ENCODE data around the gene NPBWR2. TPM values are rescaled to one million over a fixed set of nuclear protein-coding genes. Genes with fewer than 3 reads are reported as not detected.

Gene NPBWR2
- total and polyA plus RNA-seq, 9 of the 15 experiments (the other 6 are each of a cell fraction or from before 2014, with no cell fraction given): not detected

DNA sequence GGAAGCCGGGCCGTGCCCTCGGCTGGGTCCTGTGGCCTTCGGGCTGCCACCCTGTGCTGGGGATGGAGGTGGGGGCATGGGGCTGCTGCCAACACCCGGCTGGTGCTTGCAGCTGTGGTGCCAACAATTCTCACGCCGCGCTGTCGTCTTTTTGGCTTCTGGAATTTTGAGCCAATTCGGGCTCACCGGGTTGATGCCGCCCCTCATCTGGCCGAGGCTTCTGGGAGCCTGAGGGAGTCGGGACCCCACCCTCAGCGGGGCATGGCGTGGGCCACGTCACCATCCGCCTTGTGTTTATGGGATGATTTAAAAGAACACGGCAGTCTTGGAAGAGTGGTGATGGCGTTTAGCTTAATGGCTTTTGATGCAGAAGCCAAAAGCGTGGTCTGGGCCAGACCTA is 8.7 kb upstream of the NPBWR2 start:
- POLR2A ChIA-PET: interaction anchor here (0.7 to 1.4 kb wide), 3 partner anchors 10 to 906 kb away, joined by 3 to 5 read pairs (median 4); no protein-coding TSS in a partner anchor
- no peak overlapping the region for H3K9ac ChIP-seq (ENCODE audit: insufficient read depth in 1 of 2, low read depth in 2 of 2, low read length in 2 of 2)
- peaks cover 3 to 27% of the 10 kb centered on the region in 2 experiments; a peak in 2 of 5 replicates for H3K4me1 ChIP-seq (replicated peaks in 1 of 2; ENCODE audit: control insufficient read depth in 2 of 2, insufficient read depth in 2 of 2, low read length in 2 of 2)
- peaks cover 12% of the 10 kb centered on the region; the same call in 1 of the 2 replicates for H4K20me1 ChIP-seq (replicated peaks; ENCODE audit: control insufficient read depth, insufficient read depth, low read length)
- in situ Hi-C loops (cut with MboI): no loop called here
- H3K4me3 ChIP-seq: no peak overlapping the region
- intact Hi-C loops (cut with micrococcal nuclease): no loop called here
- WGBS (ENCODE audit: insufficient coverage, low coverage, missing lambda C conversion rate): 20% methylated on average over 20 of the region's 21 CpGs
- H3K27me3 ChIP-seq (ENCODE audit: control insufficient read depth in 2 of 2, insufficient read depth in 2 of 2, low read length in 2 of 2): peaks cover 15 to 46% of the 10 kb centered on the region in 2 experiments; a peak in 4 of 5 replicates
- DNase-seq (ENCODE audit: extremely low read depth in 1 of 4, low spot score in 3 of 4) (no peak), ATAC-seq (no peak), FAIRE-seq (no peak)
- no peaks in the 10 kb centered on the region for H3K9me3 ChIP-seq (replicated peaks; ENCODE audit: control insufficient read depth, insufficient read depth, low read depth, low read length)
- no peak overlapping the region for H2AFZ ChIP-seq (ENCODE audit: low read depth, low read length)
- H3K9me1 ChIP-seq (ENCODE audit: control insufficient read depth, insufficient read depth, low read length): no peaks in the 10 kb centered on the region
- H3K79me2 ChIP-seq (ENCODE audit: control insufficient read depth, insufficient read depth, low read length): no peaks in the 10 kb centered on the region
- H3K27ac ChIP-seq (ENCODE audit: extremely low read depth, low read depth, low read length): no peak overlapping the region
- CTCF ChIA-PET (ENCODE audit: low intra/inter-chr PET ratio): no interaction called here
- no peaks in the 10 kb centered on the region for H3K36me3 ChIP-seq (ENCODE audit: control insufficient read depth, insufficient read depth, low read length)
- no peak overlapping the region for H3K4me2 ChIP-seq (ENCODE audit: insufficient read depth, low read length)
- no TSS peak for BruUV-seq (replicated peaks)
- TF ChIP-seq ZNF165 (CRISPR knock-in tag; IDR thresholded peaks at IDR 0.05; ENCODE audit: borderline replicate concordance) (no peak), U2AF1 (optimal IDR thresholded peaks at IDR 0.05; ENCODE audit: low read depth, low read length) (no peak), ADNP (tag; IDR thresholded peaks at IDR 0.05) (no peak), SMAD2 (IDR thresholded peaks at IDR 0.05; ENCODE audit: low read depth, low read length) (no peak), ZKSCAN3 (CRISPR knock-in tag; IDR thresholded peaks at IDR 0.05) (no peak)
- TF ChIP-seq, protein P1, sequence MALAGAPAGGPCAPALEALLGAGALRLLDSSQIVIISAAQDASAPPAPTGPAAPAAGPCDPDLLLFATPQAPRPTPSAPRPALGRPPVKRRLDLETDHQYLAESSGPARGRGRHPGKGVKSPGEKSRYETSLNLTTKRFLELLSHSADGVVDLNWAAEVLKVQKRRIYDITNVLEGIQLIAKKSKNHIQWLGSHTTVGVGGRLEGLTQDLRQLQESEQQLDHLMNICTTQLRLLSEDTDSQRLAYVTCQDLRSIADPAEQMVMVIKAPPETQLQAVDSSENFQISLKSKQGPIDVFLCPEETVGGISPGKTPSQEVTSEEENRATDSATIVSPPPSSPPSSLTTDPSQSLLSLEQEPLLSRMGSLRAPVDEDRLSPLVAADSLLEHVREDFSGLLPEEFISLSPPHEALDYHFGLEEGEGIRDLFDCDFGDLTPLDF (CRISPR knock-in tag; IDR thresholded peaks at IDR 0.05): no peak
- TF ChIP-seq, protein P2, sequence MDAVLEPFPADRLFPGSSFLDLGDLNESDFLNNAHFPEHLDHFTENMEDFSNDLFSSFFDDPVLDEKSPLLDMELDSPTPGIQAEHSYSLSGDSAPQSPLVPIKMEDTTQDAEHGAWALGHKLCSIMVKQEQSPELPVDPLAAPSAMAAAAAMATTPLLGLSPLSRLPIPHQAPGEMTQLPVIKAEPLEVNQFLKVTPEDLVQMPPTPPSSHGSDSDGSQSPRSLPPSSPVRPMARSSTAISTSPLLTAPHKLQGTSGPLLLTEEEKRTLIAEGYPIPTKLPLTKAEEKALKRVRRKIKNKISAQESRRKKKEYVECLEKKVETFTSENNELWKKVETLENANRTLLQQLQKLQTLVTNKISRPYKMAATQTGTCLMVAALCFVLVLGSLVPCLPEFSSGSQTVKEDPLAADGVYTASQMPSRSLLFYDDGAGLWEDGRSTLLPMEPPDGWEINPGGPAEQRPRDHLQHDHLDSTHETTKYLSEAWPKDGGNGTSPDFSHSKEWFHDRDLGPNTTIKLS (IDR thresholded peaks at IDR 0.05; ENCODE audit: borderline replicate concordance, low read depth): no peak
- TF ChIP-seq, protein P3, sequence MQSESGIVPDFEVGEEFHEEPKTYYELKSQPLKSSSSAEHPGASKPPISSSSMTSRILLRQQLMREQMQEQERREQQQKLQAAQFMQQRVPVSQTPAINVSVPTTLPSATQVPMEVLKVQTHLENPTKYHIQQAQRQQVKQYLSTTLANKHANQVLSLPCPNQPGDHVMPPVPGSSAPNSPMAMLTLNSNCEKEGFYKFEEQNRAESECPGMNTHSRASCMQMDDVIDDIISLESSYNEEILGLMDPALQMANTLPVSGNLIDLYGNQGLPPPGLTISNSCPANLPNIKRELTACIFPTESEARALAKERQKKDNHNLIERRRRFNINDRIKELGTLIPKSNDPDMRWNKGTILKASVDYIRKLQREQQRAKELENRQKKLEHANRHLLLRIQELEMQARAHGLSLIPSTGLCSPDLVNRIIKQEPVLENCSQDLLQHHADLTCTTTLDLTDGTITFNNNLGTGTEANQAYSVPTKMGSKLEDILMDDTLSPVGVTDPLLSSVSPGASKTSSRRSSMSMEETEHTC (IDR thresholded peaks at IDR 0.05): no peak
- TF ChIP-seq, protein P4, sequence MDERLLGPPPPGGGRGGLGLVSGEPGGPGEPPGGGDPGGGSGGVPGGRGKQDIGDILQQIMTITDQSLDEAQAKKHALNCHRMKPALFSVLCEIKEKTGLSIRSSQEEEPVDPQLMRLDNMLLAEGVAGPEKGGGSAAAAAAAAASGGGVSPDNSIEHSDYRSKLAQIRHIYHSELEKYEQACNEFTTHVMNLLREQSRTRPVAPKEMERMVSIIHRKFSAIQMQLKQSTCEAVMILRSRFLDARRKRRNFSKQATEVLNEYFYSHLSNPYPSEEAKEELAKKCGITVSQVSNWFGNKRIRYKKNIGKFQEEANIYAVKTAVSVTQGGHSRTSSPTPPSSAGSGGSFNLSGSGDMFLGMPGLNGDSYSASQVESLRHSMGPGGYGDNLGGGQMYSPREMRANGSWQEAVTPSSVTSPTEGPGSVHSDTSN (CRISPR knock-in tag; IDR thresholded peaks at IDR 0.05; ENCODE audit: low read depth): no peak
- TF ChIP-seq, protein P4 (tag; conservative IDR thresholded peaks at IDR 0.05; ENCODE audit: low read depth): no peak
